SK-N-SH treated with all-trans-retinoic acid at 6 μM for 48 hours (cell line): Measurements from ENCODE around the gene WDR88.

Source experiments
- ATAC-seq: fragments of 200-7000 bp; cut with Tn5 transposase; 3 replicates; pipeline ENCODE4 v1.9.1; 2020; ENCODE audit warnings: mild to moderate bottlenecking, moderate library complexity
- ARNTL ChIP-seq: fragments of 450-650 bp; formaldehyde crosslinking; IDR thresholded peaks from 2 replicates; pipeline ENCODE4 v1.5.0; 2020; ENCODE audit warnings: low read depth, mild to moderate bottlenecking, moderate library complexity, borderline replicate concordance
- BACH2 ChIP-seq: fragments of 250-450 bp; sonication (Bioruptor Pico); IDR thresholded peaks from 2 replicates; pipeline ENCODE4 v1.9.0; 2021; ENCODE audit warnings: mild to moderate bottlenecking, borderline replicate concordance
- CREB5 ChIP-seq: fragments of 250-450 bp; sonication (Bioruptor Pico); IDR thresholded peaks from 2 replicates; pipeline ENCODE4 v1.5.1; 2020; ENCODE audit warnings: low read depth, mild to moderate bottlenecking, moderate library complexity
- CSDC2 ChIP-seq: fragments of 250-450 bp; sonication (Bioruptor Pico); IDR thresholded peaks from 2 replicates; pipeline ENCODE4 v1.5.0; 2020; ENCODE audit warnings: mild to moderate bottlenecking, moderate library complexity
- ESRRG ChIP-seq: fragments of 250-450 bp; sonication (Bioruptor Pico); IDR thresholded peaks from 2 replicates; pipeline ENCODE4 v1.6.1; 2021; ENCODE audit warnings: mild to moderate bottlenecking
- ISL1 ChIP-seq: fragments of 250-450 bp; sonication (Bioruptor Pico); IDR thresholded peaks from 2 replicates; pipeline ENCODE4 v2.1.2; 2022; ENCODE audit warnings: mild to moderate bottlenecking, moderate library complexity
- OSR1 ChIP-seq: fragments of 250-450 bp; sonication (Bioruptor Pico); IDR thresholded peaks from 2 replicates; pipeline ENCODE4 v1.8.0; 2022; ENCODE audit warnings: moderate library complexity, mild to moderate bottlenecking, inconsistent platforms
- PATZ1 ChIP-seq: fragments of 250-450 bp; sonication (Bioruptor Pico); IDR thresholded peaks from 2 replicates; pipeline ENCODE4 v1.8.0; 2020; ENCODE audit warnings: mild to moderate bottlenecking, moderate library complexity, borderline replicate concordance
- POU6F1 ChIP-seq: fragments of 250-450 bp; sonication (Bioruptor Pico); IDR thresholded peaks from 2 replicates; pipeline ENCODE4 v1.8.0; 2021; ENCODE audit warnings: low read depth, mild to moderate bottlenecking, moderate library complexity, borderline replicate concordance
- PPARA ChIP-seq: fragments of 250-450 bp; sonication (Bioruptor Pico); IDR thresholded peaks from 2 replicates; pipeline ENCODE4 v1.5.0; 2020; ENCODE audit warnings: mild to moderate bottlenecking, borderline replicate concordance
- RARB ChIP-seq: fragments of 250-450 bp; sonication (Bioruptor Pico); IDR thresholded peaks from 2 replicates; pipeline ENCODE4 v1.8.0; 2021; ENCODE audit warnings: mild to moderate bottlenecking, moderate library complexity
- SNAI2 ChIP-seq: fragments of 250-450 bp; sonication (Bioruptor Pico); IDR thresholded peaks from 2 replicates; pipeline ENCODE4 v1.5.0; 2020; ENCODE audit warnings: mild to moderate bottlenecking, moderate library complexity
- TCF4 ChIP-seq: fragments of 250-450 bp; sonication (Bioruptor Pico); IDR thresholded peaks from 2 replicates; pipeline ENCODE4 v1.8.0; 2021; ENCODE audit warnings: mild to moderate bottlenecking, moderate library complexity, borderline replicate concordance
- TSHZ2 ChIP-seq: fragments of 250-450 bp; sonication (Bioruptor Pico); IDR thresholded peaks from 2 replicates; pipeline ENCODE4 v1.5.0; 2020; ENCODE audit warnings: mild to moderate bottlenecking, moderate library complexity
- ZC3H10 ChIP-seq: fragments of 250-450 bp; sonication (Bioruptor Pico); IDR thresholded peaks from 2 replicates; pipeline ENCODE4 v1.5.1; 2021; ENCODE audit warnings: mild to moderate bottlenecking, moderate library complexity
- ZFP3 ChIP-seq: fragments of 250-450 bp; sonication (Bioruptor Pico); IDR thresholded peaks from 2 replicates; pipeline ENCODE4 v1.5.0; 2020; ENCODE audit warnings: mild to moderate bottlenecking, moderate library complexity
- ZFP30 ChIP-seq: fragments of 450-650 bp; formaldehyde crosslinking; IDR thresholded peaks from 2 replicates; pipeline ENCODE4 v1.5.0; 2022; ENCODE audit warnings: mild to moderate bottlenecking, moderate library complexity
- ZNF565 ChIP-seq: fragments of 450-650 bp; formaldehyde crosslinking; conservative IDR thresholded peaks from 2 replicates; pipeline ENCODE4 v1.5.0; 2020; ENCODE audit warnings: low read depth, mild to moderate bottlenecking, moderate library complexity
- ZNF8 ChIP-seq: fragments of 450-650 bp; formaldehyde crosslinking; IDR thresholded peaks from 2 replicates; pipeline ENCODE4 v1.5.0; 2020; ENCODE audit warnings: mild to moderate bottlenecking, moderate library complexity
- TF ChIP-seq, protein P1 (sequence below): fragments of 250-450 bp; sonication (Bioruptor Pico); IDR thresholded peaks from 2 replicates; pipeline ENCODE4 v1.5.1; 2021; ENCODE audit warnings: mild to moderate bottlenecking, moderate library complexity

The WDR88 gene

GRCh38 chr19:33203529-33203928, 71.6 kb downstream of the WDR88 start:
- no peak for TF ChIP-seq PPARA (CRISPR knock-in tag)
- TF ChIP-seq ZFP30 (CRISPR knock-in tag), result no peak
- no peak for TF ChIP-seq PATZ1 (CRISPR knock-in tag)
- TF ChIP-seq SNAI2 (CRISPR knock-in tag), result no peak
- TF ChIP-seq, protein P1, sequence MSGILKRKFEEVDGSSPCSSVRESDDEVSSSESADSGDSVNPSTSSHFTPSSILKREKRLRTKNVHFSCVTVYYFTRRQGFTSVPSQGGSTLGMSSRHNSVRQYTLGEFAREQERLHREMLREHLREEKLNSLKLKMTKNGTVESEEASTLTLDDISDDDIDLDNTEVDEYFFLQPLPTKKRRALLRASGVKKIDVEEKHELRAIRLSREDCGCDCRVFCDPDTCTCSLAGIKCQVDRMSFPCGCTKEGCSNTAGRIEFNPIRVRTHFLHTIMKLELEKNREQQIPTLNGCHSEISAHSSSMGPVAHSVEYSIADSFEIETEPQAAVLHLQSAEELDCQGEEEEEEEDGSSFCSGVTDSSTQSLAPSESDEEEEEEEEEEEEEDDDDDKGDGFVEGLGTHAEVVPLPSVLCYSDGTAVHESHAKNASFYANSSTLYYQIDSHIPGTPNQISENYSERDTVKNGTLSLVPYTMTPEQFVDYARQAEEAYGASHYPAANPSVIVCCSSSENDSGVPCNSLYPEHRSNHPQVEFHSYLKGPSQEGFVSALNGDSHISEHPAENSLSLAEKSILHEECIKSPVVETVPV (CRISPR knock-in tag), result no peak
- no peak for TF ChIP-seq ZC3H10 (CRISPR knock-in tag)
- TF ChIP-seq ZNF8 (CRISPR knock-in tag), result no peak
- TF ChIP-seq TSHZ2 (CRISPR knock-in tag), result no peak
- TF ChIP-seq ZNF565 (CRISPR knock-in tag), result no peak
- TF ChIP-seq CREB5 (CRISPR knock-in tag), result no peak
- TF ChIP-seq BACH2 (CRISPR knock-in tag), result no peak
- no peak for TF ChIP-seq ESRRG (CRISPR knock-in tag)
- TF ChIP-seq POU6F1 (CRISPR knock-in tag), result no peak
- no peak for TF ChIP-seq OSR1 (CRISPR knock-in tag)
- TF ChIP-seq CSDC2 (CRISPR knock-in tag), result no peak
- TF ChIP-seq ISL1 (CRISPR knock-in tag), result no peak
- no peak for TF ChIP-seq TCF4 (CRISPR knock-in tag)
- ATAC-seq, result no peak

DNA sequence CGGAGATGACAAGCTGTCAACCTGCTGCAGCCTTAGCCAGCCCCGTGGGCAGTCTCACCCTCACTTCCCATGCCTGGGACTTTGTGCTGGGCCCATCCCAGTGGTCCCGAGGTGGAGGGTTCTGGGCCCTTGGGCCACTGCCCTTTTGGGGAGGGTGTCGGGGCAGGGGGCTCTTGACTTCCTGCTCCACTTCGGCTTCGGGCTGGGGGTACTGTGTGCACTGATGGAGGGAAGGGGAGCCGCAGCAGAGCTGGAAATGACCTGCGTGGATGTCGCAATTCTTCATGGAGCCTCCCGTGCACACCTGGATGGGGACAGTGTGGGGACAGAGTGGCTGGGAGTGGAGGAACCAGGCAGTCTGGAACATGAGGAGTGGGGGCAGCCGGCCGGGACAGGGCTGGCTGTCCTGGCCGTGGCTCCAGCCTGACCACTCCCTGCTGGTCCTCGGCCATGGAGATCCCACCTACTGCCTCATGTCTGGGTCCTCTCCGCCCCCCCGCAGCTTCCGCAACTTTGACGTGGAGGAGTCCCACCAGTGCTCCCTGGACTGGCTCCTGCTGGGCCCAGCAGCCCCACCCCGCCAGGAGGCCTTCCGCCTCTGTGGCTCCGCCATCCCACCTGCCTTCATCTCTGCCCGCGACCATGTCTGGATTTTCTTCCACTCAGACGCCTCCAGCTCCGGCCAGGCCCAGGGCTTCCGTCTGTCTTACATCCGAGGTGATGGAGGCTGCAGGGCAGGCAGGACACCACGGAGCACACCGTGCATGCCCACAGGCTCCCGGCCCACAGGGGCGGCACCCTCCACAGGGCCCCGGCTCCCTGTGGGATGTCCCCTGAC, 72.4 kb downstream of the WDR88 start:
- no peak for ATAC-seq
- TF ChIP-seq ZFP3 (CRISPR knock-in tag) (no peak), BACH2 (CRISPR knock-in tag) (no peak), ISL1 (CRISPR knock-in tag) (no peak), CREB5 (CRISPR knock-in tag) (no peak), ARNTL (CRISPR knock-in tag) (no peak), PATZ1 (CRISPR knock-in tag) (no peak), ZC3H10 (CRISPR knock-in tag) (no peak), ZNF8 (CRISPR knock-in tag) (no peak), RARB (CRISPR knock-in tag) (no peak), TSHZ2 (CRISPR knock-in tag) (no peak), ZFP30 (CRISPR knock-in tag) (no peak)
- TF ChIP-seq, protein P1 (CRISPR knock-in tag), result no peak
